ENCODE measurements around the gene PRIM2. TPM values are rescaled to one million over a fixed set of nuclear protein-coding genes. Genes with fewer than 3 reads are reported as not detected.
"Not testable (repeated sequence)": the region's sequence is repeated elsewhere in the genome, so short reads cannot be mapped to it uniquely, and the experiment has no call there.

The PRIM2 gene
- total RNA-seq, 2 donors from 2014 or later: 18.5 to 28.9 TPM

DNA sequence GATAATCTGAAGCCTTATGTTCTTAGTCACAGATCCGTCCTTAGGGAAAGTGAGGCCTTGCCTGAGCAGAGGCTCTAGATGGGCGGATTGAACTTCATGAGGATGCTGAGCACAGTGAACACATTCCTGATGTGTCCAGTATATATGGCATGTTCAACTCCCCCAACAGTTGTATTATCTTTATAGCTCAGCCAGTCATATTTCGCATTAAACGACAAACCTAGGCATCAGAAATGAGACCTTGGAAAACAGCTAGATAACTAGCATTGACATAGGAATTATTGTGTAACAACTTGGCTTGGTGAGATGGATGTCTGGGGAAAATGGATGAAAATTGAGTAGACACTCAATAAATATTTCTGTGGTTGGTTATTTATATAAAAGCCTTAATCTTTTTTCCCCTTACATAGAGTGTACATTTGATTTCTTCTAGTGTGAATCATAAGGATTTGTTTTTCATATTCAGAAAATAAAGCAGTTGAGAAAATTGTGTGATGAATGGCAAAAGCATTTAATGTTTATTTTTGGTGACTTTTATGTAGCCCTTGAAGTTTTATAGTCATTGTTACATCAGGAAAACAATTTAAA, 169.2 kb downstream of the PRIM2 start:
- 73% methylated on average over 4 of the region's 4 CpGs for WGBS
- H3K9me3 ChIP-seq; DNase-seq (ENCODE audit: low spot score); H3K4me3 ChIP-seq; intact Hi-C loops (cut with DNase I); H3K4me1 ChIP-seq (replicated peaks); H3K36me3 ChIP-seq; H3K27ac ChIP-seq; H3K27me3 ChIP-seq (replicated peaks; ENCODE audit: insufficient read depth): not testable (repeated sequence)

DNA sequence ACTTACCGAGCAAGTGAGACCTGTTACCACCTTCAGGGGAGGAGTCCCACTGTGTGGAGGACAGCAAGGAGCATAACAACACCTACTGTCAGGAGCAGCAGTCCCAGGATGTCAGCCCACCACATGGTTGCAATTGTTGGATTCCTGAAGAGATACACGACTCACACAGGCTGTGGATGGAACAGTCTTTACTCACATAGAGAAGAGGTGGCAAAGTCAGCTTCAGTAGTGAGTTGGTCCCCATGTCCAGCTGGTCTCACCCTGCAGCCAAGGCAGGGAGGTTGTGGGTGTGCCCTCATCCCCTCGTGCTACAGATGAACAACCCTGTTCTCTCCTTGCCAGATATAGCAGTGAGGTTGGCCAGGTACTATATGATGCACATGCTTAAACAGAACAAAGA, 171.1 kb downstream of the PRIM2 start:
- H3K27me3 ChIP-seq (replicated peaks; ENCODE audit: insufficient read depth); H3K4me1 ChIP-seq (replicated peaks); H3K27ac ChIP-seq; DNase-seq (ENCODE audit: low spot score); H3K4me3 ChIP-seq; H3K9me3 ChIP-seq; intact Hi-C loops (cut with DNase I); H3K36me3 ChIP-seq: not testable (repeated sequence)
- WGBS: 79% methylated on average over 3 of the region's 3 CpGs

DNA sequence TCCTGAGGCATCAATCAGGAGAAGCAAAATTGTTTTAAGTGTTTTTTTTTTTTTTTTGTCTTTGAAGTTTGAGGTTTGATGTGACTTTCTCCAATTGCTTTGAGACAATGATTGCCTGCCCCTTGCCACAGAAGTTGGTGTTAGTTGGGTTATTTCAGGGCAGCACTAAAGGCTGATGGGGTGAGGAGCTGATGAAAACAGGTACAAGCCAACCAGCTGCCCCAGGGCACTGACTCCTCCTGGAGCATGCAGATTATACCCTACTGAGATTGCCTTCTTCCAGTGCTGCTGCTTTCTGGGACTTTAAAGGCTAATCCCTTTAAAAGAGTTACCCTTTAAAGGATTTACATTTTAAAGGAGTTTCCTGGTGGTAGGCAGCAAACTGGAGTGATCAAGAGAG, 172.5 kb downstream of the PRIM2 start:
- H3K9me3 ChIP-seq; H3K4me3 ChIP-seq; H3K27me3 ChIP-seq (replicated peaks; ENCODE audit: insufficient read depth); intact Hi-C loops (cut with DNase I); H3K4me1 ChIP-seq (replicated peaks); DNase-seq (ENCODE audit: low spot score); H3K36me3 ChIP-seq; H3K27ac ChIP-seq: not testable (repeated sequence)

DNA sequence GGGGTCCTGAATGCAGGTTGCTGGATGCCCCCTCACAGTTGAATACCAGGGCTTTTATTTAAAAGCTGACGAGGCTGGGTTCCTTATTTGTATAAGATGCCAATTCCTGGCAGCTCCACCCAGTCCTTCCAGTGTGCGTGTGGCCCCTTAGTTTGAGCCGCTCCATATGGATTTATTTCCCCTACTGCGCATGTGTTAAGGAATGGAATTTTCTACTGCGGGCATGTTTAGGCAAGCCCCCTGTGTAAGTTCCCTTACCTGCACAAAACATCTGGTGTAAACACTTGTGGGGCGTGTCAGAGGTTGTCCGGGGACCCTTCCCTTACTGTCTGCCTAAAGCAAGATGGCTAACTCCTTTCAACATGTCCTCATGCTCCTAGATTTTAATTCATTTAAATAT, 174.4 kb downstream of the PRIM2 start:
- H3K27ac ChIP-seq; H3K36me3 ChIP-seq; H3K4me3 ChIP-seq; DNase-seq (ENCODE audit: low spot score); intact Hi-C loops (cut with DNase I); H3K27me3 ChIP-seq (replicated peaks; ENCODE audit: insufficient read depth); H3K9me3 ChIP-seq; H3K4me1 ChIP-seq (replicated peaks): not testable (repeated sequence)
- WGBS: 69% methylated on average over 7 of the region's 7 CpGs

DNA sequence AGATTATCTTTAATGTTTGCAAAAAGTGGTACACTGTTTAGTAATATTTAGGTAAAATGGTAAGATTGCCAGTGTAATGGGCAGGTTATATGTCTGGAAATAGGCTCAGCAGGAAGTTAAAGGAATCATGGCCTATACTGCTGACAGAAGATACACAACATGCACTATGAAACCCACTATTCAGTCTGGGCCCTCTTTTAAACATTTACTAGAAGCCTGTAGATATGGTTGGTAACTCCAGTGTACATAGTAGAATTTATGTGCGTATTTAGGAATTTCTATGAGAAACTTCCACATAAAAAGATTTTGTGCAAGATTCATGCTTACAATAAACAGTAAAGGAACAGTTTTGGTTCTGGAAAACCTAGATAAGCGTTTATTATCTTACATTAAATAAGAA, 178.8 kb downstream of the PRIM2 start:
- H3K27ac ChIP-seq; DNase-seq (ENCODE audit: low spot score); H3K27me3 ChIP-seq (replicated peaks; ENCODE audit: insufficient read depth); intact Hi-C loops (cut with DNase I); H3K4me1 ChIP-seq (replicated peaks); H3K36me3 ChIP-seq; H3K4me3 ChIP-seq; H3K9me3 ChIP-seq: not testable (repeated sequence)
- WGBS: 87% methylated on average over 2 of the region's 2 CpGs

DNA sequence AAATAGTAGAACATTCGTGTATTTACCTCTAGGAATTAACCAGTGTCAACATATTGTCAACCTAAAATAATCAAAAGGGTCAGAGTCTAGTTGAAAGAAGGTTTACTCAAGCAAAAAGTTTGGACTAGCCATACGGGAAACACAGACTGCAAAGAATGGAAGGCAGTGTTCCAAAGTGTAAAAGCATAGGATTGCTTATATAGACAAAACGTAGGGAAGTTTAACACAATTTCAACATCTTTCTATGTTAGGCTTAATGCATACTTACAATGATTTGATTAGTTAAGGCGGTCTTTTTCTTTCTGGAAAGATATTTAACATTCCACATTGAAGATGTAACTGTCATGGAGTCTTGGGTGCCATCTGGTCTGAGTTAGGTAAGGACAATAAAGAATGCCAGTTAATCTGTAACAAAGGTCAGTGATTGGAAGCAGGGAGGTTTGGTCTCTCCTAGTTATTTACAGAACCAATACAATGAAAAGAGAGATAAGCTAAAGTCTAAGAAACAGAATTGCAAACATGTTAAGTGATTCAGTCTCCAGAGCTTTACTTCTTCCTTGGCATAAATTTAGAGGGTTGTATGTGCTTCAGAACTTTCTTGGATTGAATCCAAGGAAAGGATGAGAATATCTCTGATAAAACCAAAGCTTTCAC, 183.1 kb downstream of the PRIM2 start:
- H3K4me3 ChIP-seq; H3K36me3 ChIP-seq; intact Hi-C loops (cut with DNase I); H3K4me1 ChIP-seq (replicated peaks); H3K27me3 ChIP-seq (replicated peaks; ENCODE audit: insufficient read depth); DNase-seq (ENCODE audit: low spot score); H3K9me3 ChIP-seq: not testable (repeated sequence)
- peak overlapping the region in 1 of 2 donors; percentile 28 for H3K27ac ChIP-seq
- WGBS: 56% methylated on average over 4 of the region's 4 CpGs

DNA sequence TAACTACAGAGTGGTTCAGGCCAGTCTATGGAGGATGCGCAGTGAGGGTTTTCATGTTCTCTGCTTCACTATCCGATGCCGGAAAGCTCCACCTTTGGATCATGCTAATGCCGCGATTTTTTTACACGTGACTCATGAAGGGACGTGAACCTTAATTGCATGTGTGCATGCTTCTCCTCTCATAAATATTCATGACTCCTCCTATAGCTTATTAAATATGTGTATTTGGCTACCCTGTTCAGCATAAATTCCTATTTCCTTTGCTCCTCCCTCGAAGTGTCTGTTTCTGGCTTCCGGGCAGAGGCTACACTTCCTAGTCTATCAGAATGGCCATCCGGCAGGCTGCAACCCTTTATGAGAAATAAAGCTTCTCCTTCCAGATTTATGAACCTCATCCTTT, 185.0 kb downstream of the PRIM2 start:
- H3K36me3 ChIP-seq; H3K9me3 ChIP-seq; H3K27me3 ChIP-seq (replicated peaks; ENCODE audit: insufficient read depth); H3K4me1 ChIP-seq (replicated peaks); intact Hi-C loops (cut with DNase I); H3K27ac ChIP-seq; H3K4me3 ChIP-seq; DNase-seq (ENCODE audit: low spot score): not testable (repeated sequence)
- WGBS: 97% methylated on average over 10 of the region's 10 CpGs

DNA sequence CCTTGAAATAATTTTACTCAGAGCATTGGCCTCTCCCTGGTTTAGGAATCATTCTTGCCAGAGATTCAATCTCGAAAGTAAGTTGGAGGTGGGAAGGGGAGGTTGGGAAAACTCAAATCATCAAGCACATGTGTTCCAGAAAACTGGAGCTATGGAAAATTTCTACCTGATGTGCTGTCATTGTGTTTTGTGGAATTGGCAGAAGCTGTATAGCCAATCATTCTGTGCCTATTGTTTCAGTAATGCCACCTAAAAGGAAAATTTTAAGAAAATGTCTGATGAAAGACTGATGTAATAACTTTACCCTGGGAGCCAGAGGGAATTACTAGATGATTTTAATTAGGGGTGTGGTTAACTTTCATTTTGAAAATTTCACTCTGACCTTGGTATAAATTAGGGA, 187.8 kb downstream of the PRIM2 start:
- intact Hi-C loops (cut with DNase I); H3K4me3 ChIP-seq; H3K4me1 ChIP-seq (replicated peaks): not testable (repeated sequence)

DNA sequence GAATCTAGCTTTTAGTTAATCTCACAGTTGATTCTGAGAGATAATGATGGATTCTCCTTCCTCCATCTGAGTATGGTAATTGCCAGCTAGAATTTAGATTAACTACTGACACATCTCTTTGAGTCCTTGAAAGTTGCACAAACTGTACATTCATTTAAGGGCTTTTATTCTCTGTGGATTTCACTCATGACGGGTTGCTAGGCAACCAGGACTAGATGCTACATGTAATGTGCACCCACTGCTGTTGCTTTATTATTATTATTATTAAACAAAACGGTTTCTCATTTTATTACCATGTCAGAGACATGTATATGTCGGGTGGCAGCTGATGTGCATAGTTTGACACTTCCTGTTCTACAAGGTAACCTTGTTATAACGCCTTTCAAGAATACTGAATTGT, 193.0 kb downstream of the PRIM2 start:
- H3K27me3 ChIP-seq (replicated peaks; ENCODE audit: insufficient read depth); H3K36me3 ChIP-seq; DNase-seq (ENCODE audit: low spot score); intact Hi-C loops (cut with DNase I); H3K4me3 ChIP-seq; H3K27ac ChIP-seq; H3K9me3 ChIP-seq; H3K4me1 ChIP-seq (replicated peaks): not testable (repeated sequence)
- WGBS: 82% methylated on average over 4 of the region's 4 CpGs

More for the DNA sequence above, 187.8 kb downstream of the PRIM2 start:
- not testable (repeated sequence) for H3K9me3 ChIP-seq; H3K27me3 ChIP-seq (replicated peaks; ENCODE audit: insufficient read depth); H3K36me3 ChIP-seq; H3K27ac ChIP-seq; DNase-seq (ENCODE audit: low spot score)
- 92% methylated on average over 1 of the region's 1 CpG for WGBS

DNA sequence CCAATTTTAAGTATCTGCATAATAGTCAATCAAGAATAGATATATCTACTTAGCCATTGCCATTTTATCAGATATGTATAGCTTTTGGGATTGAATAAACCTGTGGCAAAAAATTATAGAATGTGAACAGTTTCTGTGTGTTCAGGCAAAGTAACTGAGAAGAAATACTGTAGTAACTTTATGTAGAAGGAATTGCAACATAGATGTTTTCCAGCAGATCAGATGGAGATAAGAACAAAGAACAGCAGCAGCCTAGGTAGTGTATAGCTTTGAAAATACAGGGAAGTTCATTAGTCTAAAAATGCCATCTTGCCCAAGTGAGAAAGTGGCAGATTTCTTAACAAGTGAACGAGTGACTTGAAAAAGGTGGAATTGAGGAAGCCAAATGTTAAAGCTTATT, 197.7 kb downstream of the PRIM2 start:
- H3K27ac ChIP-seq: not testable (repeated sequence)
- WGBS: 79% methylated on average over 1 of the region's 1 CpG

DNA sequence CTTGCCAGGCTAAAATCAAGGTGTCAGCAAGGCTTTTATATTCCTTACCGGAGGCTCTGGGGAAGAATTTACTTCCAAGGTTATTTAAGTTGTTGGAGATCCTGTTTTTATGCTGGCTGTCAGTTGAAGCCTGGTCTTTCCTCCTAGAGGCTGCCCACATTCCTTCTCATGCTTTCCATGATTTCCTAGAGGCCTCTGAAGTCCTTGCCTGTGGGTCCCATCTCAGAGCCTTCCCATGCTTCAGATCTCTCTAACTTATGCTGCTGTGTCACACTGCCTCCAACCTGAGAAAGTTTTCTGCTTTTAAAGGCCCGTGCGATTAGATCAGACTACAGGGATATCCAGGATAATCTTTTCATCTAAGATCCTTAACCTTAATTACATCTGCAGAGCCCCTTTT, 198.4 kb downstream of the PRIM2 start:
- H3K27ac ChIP-seq; H3K9me3 ChIP-seq; intact Hi-C loops (cut with DNase I); H3K27me3 ChIP-seq (replicated peaks; ENCODE audit: insufficient read depth); H3K36me3 ChIP-seq; DNase-seq (ENCODE audit: low spot score); H3K4me1 ChIP-seq (replicated peaks); H3K4me3 ChIP-seq: not testable (repeated sequence)
- WGBS: 90% methylated on average over 1 of the region's 3 CpGs

More for the DNA sequence above, 197.7 kb downstream of the PRIM2 start:
- H3K4me3 ChIP-seq; DNase-seq (ENCODE audit: low spot score); H3K36me3 ChIP-seq; H3K4me1 ChIP-seq (replicated peaks); H3K27me3 ChIP-seq (replicated peaks; ENCODE audit: insufficient read depth); intact Hi-C loops (cut with DNase I); H3K9me3 ChIP-seq: not testable (repeated sequence)

DNA sequence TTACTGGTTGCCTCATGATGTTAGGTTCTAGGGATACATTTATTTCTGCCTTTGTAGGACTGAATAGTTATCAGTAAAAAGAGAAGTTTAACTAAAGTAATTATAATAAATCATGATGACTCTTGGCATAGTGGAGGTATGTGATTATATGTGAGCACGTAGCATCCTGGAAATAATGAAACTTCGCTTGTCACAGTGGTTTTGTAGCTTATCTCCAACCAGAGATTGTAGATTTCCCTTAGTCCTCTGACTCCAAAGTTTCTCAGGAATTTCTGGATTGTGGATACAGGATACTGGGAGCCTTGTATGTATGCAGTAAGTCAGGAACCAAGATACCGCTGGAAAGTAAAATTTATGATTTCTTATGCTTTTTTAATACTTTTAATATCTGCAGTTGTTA, 199.3 kb downstream of the PRIM2 start:
- DNase-seq (ENCODE audit: low spot score); H3K36me3 ChIP-seq; H3K4me3 ChIP-seq; H3K4me1 ChIP-seq (replicated peaks); intact Hi-C loops (cut with DNase I); H3K27me3 ChIP-seq (replicated peaks; ENCODE audit: insufficient read depth); H3K27ac ChIP-seq; H3K9me3 ChIP-seq: not testable (repeated sequence)
- WGBS: 82% methylated on average over 3 of the region's 3 CpGs

DNA sequence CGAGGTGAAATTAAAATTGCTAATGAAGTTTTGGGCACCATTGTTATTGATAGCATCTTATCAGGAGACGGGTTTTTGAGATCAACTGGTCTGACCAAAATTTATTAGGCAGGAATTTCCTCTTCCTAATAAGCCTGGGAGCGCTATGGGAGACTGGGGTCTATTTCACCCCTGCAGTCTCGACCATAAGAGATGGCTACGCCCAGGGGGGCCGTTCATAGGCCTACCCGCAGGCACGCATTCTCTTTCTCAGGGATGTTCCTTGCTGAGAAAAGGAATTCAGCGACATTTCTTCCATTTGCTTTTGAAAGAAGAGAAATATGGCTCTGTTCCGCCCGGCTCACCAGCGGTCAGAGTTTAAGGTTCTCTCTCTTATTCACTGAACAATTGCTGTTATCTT, 201.8 kb downstream of the PRIM2 start:
- H3K9me3 ChIP-seq; H3K4me1 ChIP-seq (replicated peaks); H3K4me3 ChIP-seq; DNase-seq (ENCODE audit: low spot score); H3K36me3 ChIP-seq; H3K27ac ChIP-seq; intact Hi-C loops (cut with DNase I); H3K27me3 ChIP-seq (replicated peaks; ENCODE audit: insufficient read depth): not testable (repeated sequence)
- 74% methylated on average over 12 of the region's 12 CpGs for WGBS

All from prostate gland (tissue), 2 donors.